Measurements from ENCODE around the gene KRTAP10-10. TPM values are rescaled to one million over a fixed set of nuclear protein-coding genes. Genes with fewer than 3 reads are reported as not detected.

The KRTAP10-10 gene
- total and polyA plus RNA-seq, 4 donors = not detected

GRCh38 chr21:44625756-44626155 lies 11.4 kb upstream of the KRTAP10-10 start (continued):
- TF ChIP-seq CTCF (IDR thresholded peaks at IDR 0.05; ENCODE audit: low read depth, low read length, missing input control) (no peak), SP1 (IDR thresholded peaks at IDR 0.05) (no peak), HNF4G (IDR thresholded peaks at IDR 0.05) (no peak), YY1 (IDR thresholded peaks at IDR 0.05) (no peak), MAX (IDR thresholded peaks at IDR 0.05) (no peak), HNF4A (conservative IDR thresholded peaks at IDR 0.05) (no peak), ATF3 (IDR thresholded peaks at IDR 0.05) (no peak), RAD21 (IDR thresholded peaks at IDR 0.05) (no peak), EGR1 (IDR thresholded peaks at IDR 0.05; ENCODE audit: low read depth in 2 of 2) (no peak), FOXA1 (IDR thresholded peaks at IDR 0.05) (no peak)

- Histone ChIP-seq H3K36me3 (ENCODE audit: control insufficient read depth in 4 of 4, insufficient read depth in 3 of 4, low read depth in 1 of 4, low read length in 3 of 4) (no peaks in the 10 kb centered on the region), H3K4me1 (ENCODE audit: control insufficient read depth in 4 of 4, insufficient read depth in 4 of 4, low read length in 3 of 4) (no peaks in the 10 kb centered on the region), H3K27ac (ENCODE audit: low read depth in 1 of 2, low read length in 2 of 2) (no peak overlapping the region), H3K4me3 (ENCODE audit: low read depth in 1 of 3, low read length in 3 of 3) (no peak overlapping the region), H3K27me3 (ENCODE audit: control insufficient read depth in 4 of 4, insufficient read depth in 4 of 4, low read length in 3 of 4) (no peaks in the 10 kb centered on the region), H3K9ac (ENCODE audit: low read depth in 1 of 2, low read length in 2 of 2) (no peak overlapping the region), H3K9me3 (ENCODE audit: control insufficient read depth in 4 of 4, low read length in 3 of 4) (peaks cover 1 to 12% (median 3%) of the 10 kb centered on the region in 4 donors)
- no peak for DNase-seq (ENCODE audit: low spot score)
- 75% methylated on average over 10 of the region's 10 CpGs for WGBS
- TF ChIP-seq FOXA2 (IDR thresholded peaks at IDR 0.05) = no peak
- no peak for TF ChIP-seq RXRA (IDR thresholded peaks at IDR 0.05)
- TF ChIP-seq HNF4G (IDR thresholded peaks at IDR 0.05) = no peak
- TF ChIP-seq ATF3 (IDR thresholded peaks at IDR 0.05) = no peak
- no peak for TF ChIP-seq ZBTB33 (IDR thresholded peaks at IDR 0.05)
- no peak for TF ChIP-seq GABPA (IDR thresholded peaks at IDR 0.05 in 1 of 2, conservative IDR thresholded peaks at IDR 0.05 in 1 of 2)
- TF ChIP-seq CTCF (IDR thresholded peaks at IDR 0.05; ENCODE audit: low read depth, low read length, missing input control) = no peak
- TF ChIP-seq HNF4A (conservative IDR thresholded peaks at IDR 0.05) = no peak
- TF ChIP-seq YY1 (IDR thresholded peaks at IDR 0.05) = no peak
- no peak for TF ChIP-seq JUND (IDR thresholded peaks at IDR 0.05)
- TF ChIP-seq NR2F2 (IDR thresholded peaks at IDR 0.05) = no peak
- TF ChIP-seq MAX (IDR thresholded peaks at IDR 0.05) = no peak
- TF ChIP-seq FOXA1 (IDR thresholded peaks at IDR 0.05) = no peak
- TF ChIP-seq TAF1 (conservative IDR thresholded peaks at IDR 0.05) = no peak
- no peak for TF ChIP-seq SP1 (IDR thresholded peaks at IDR 0.05)
Observed at GRCh38 chr21:44626262-44626661, 10.9 kb upstream of the KRTAP10-10 start.

All from liver (tissue), 9 donors.